ENCODE data around the gene TBCC. TPM values are rescaled to one million over a fixed set of nuclear protein-coding genes. Genes with fewer than 3 reads are reported as not detected.
"Not testable (repeated sequence)": the region's sequence is repeated elsewhere in the genome, so short reads cannot be mapped to it uniquely, and the experiment has no call there.

TBCC gene
- total RNA-seq, 2 donors from 2014 or later, result 26.4 to 33.8 TPM

GRCh38 chr6:42778122-42778521, 32.2 kb upstream of the TBCC start:
- no peak for DNase-seq (ENCODE audit: low spot score)
- no peak for ATAC-seq (ENCODE audit: insufficient number of reproducible peaks, low FRiP score, low read depth)
- Histone ChIP-seq H3K27ac (no peak overlapping the region), H3K27me3 (replicated peaks; ENCODE audit: insufficient read depth) (no peaks in the 10 kb centered on the region), H3K4me3 (no peak overlapping the region), H3K4me1 (ENCODE audit: control insufficient read depth in 1 of 2, low read depth in 2 of 2) (peaks cover 3 to 9% of the 10 kb centered on the region in 2 donors), H3K36me3 (no peaks in the 10 kb centered on the region), H3K9me3 (no peaks in the 10 kb centered on the region)
- TF ChIP-seq, protein P1, sequence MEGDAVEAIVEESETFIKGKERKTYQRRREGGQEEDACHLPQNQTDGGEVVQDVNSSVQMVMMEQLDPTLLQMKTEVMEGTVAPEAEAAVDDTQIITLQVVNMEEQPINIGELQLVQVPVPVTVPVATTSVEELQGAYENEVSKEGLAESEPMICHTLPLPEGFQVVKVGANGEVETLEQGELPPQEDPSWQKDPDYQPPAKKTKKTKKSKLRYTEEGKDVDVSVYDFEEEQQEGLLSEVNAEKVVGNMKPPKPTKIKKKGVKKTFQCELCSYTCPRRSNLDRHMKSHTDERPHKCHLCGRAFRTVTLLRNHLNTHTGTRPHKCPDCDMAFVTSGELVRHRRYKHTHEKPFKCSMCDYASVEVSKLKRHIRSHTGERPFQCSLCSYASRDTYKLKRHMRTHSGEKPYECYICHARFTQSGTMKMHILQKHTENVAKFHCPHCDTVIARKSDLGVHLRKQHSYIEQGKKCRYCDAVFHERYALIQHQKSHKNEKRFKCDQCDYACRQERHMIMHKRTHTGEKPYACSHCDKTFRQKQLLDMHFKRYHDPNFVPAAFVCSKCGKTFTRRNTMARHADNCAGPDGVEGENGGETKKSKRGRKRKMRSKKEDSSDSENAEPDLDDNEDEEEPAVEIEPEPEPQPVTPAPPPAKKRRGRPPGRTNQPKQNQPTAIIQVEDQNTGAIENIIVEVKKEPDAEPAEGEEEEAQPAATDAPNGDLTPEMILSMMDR (IDR thresholded peaks at IDR 0.05), result no peak

GRCh38 chr6:42777126-42777822, 31.4 kb upstream of the TBCC start:
- ATAC-seq (ENCODE audit: insufficient number of reproducible peaks, low FRiP score, low read depth), result no peak
- no peaks in the 10 kb centered on the region for H3K36me3 ChIP-seq
- no peaks in the 10 kb centered on the region for H3K27me3 ChIP-seq (replicated peaks; ENCODE audit: insufficient read depth)
- H3K9me3 ChIP-seq, result no peaks in the 10 kb centered on the region
- H3K4me1 ChIP-seq (ENCODE audit: control insufficient read depth in 1 of 2, low read depth in 2 of 2), result peaks cover 3 to 9% of the 10 kb centered on the region in 2 donors
- H3K4me3 ChIP-seq, result no peak overlapping the region
- no peak for DNase-seq (ENCODE audit: low spot score)
- TF ChIP-seq, protein P1 (IDR thresholded peaks at IDR 0.05), result no peak
- H3K27ac ChIP-seq, result no peak overlapping the region

DNA sequence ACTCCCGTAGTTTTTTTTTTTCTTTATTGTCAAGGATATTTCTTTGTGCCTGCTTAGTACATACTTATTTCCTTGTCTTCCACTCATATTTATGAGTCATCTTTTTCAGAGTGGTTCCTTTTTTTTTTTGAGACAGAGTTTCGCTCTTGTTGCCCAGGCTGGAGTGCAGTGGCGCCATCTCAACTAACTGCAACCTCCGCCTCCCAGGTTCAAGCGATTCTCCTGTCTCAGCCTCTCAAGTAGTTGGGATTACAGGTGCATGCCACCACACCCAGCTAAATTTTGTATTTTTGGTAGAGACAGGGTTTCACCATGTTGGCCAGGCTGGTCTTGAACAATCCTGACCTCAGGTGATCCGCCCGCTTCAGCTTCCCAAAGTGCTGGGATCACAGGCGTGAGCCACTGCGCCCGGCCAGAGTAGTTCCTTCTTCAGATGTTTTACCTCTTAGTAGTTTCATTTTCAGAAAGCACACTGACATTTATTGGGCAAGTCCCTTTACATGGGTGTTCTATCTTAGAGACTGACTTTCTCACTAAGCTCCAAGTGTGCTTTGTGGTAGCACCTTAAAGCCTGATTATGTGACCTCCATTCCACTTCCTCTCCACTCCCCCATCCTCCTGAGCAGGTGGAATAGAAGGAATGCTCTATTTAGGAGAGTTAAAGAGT, 29.1 kb upstream of the TBCC start:
- H3K9me3 ChIP-seq; H3K4me1 ChIP-seq (ENCODE audit: control insufficient read depth in 1 of 2, low read depth in 2 of 2); DNase-seq (ENCODE audit: low spot score); ATAC-seq (ENCODE audit: insufficient number of reproducible peaks, low FRiP score, low read depth); H3K27me3 ChIP-seq (replicated peaks; ENCODE audit: insufficient read depth); H3K36me3 ChIP-seq: not testable (repeated sequence)
- peak overlapping the region in 1 of 2 donors; percentile 25 for H3K27ac ChIP-seq
- peak overlapping the region; percentile 53 for H3K4me3 ChIP-seq

DNA sequence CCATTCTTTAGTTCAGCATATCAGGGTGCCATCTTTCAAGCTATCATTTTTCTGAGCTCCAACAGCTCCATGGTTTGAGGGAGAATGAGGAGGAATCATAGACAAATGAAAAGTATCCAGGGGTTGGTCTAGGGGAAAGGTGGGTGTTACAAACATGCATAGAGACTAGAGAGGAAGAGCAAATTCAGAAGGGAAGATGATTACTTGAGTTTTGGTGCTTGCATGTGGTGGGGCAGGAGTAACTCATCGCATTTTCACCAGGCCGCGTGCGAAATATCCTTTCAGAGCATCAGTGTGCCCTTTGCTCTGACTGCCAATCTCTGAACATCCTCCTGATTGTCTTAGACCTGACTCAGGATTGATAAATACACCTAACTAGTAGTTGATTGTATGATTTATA, 28.3 kb upstream of the TBCC start:
- TF ChIP-seq, protein P1 (IDR thresholded peaks at IDR 0.05), result no peak
- no peak for ATAC-seq (ENCODE audit: insufficient number of reproducible peaks, low FRiP score, low read depth)
- no peak overlapping the region for H3K27ac ChIP-seq

DNA sequence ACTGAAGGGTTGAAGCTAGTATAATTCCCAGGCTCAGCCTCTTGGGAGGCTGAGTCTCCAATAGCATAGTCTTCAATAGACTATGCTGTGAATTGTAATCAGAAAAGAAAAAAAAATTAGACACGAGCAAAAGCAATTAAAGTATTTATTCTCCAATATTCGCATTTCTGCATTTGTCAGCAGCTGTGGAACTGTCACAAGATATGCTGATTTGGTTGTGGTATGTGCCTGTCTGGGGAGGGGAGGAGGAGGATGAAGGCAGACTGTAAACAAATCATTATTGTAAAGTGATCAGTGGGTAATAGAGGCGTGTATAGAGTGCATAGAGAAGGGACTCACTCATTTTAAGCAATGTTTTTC, 25.8 kb upstream of the TBCC start:
- peak overlapping the region in 1 of 2 donors; percentile 7 for H3K27ac ChIP-seq
- H3K36me3 ChIP-seq, result no peaks in the 10 kb centered on the region
- H3K4me3 ChIP-seq, result peak overlapping the region; percentile 59
- TF ChIP-seq, protein P1 (IDR thresholded peaks at IDR 0.05), result no peak
- no peaks in the 10 kb centered on the region for H3K4me1 ChIP-seq (ENCODE audit: control insufficient read depth in 1 of 2, low read depth in 2 of 2)
- H3K9me3 ChIP-seq, result no peaks in the 10 kb centered on the region
- no peak for DNase-seq (ENCODE audit: low spot score)
- no peak for ATAC-seq (ENCODE audit: insufficient number of reproducible peaks, low FRiP score, low read depth)
- H3K27me3 ChIP-seq (replicated peaks; ENCODE audit: insufficient read depth), result no peaks in the 10 kb centered on the region

More for the DNA sequence above, 28.3 kb upstream of the TBCC start:
- Histone ChIP-seq H3K4me1 (ENCODE audit: control insufficient read depth in 1 of 2, low read depth in 2 of 2) (no peaks in the 10 kb centered on the region), H3K4me3 (peak overlapping the region; percentile 53), H3K27me3 (replicated peaks; ENCODE audit: insufficient read depth) (no peaks in the 10 kb centered on the region), H3K9me3 (no peaks in the 10 kb centered on the region), H3K36me3 (no peaks in the 10 kb centered on the region)
- no peak for DNase-seq (ENCODE audit: low spot score)
